GM18907 (cell line): ENCODE data around the gene M1AP.
A peak's percentile ranks its signal among the peaks of the same experiment; 100 is the strongest.
"Not testable (repeated sequence)": the region's sequence is repeated elsewhere in the genome, so short reads cannot be mapped to it uniquely, and the experiment has no call there.

Source experiments
- ATAC-seq: cut with Tn5 transposase; IDR thresholded peaks from one replicate; pipeline ENCODE4 v1.9.1; 2021; ENCODE audit warnings: mild to moderate bottlenecking, moderate library complexity; ENCODE audit not compliant: unreplicated experiment

Gene M1AP

GRCh38 chr2:74569686-74570085 lies 78.4 kb downstream of the M1AP start:
- ATAC-seq, result no peak

GRCh38 chr2:74567881-74568280 lies 80.2 kb downstream of the M1AP start:
- no peak for ATAC-seq

- no peak for ATAC-seq
Observed at GRCh38 chr2:74566754-74567085, 81.4 kb downstream of the M1AP start.

- ATAC-seq, result no peak
Observed at GRCh38 chr2:74566076-74566753, 81.9 kb downstream of the M1AP start.

GRCh38 chr2:74564222-74564621 lies 83.9 kb downstream of the M1AP start:
- ATAC-seq, result no peak

GRCh38 chr2:74562126-74562775 lies 85.9 kb downstream of the M1AP start:
- ATAC-seq, result no peak

- ATAC-seq, result not testable (repeated sequence)
Observed at GRCh38 chr2:74561022-74561421, 87.1 kb downstream of the M1AP start.

- no peak for ATAC-seq
Observed at GRCh38 chr2:74560591-74560990, 87.5 kb downstream of the M1AP start.

- ATAC-seq, result no peak
Observed at GRCh38 chr2:74559912-74560311, 88.2 kb downstream of the M1AP start.

- ATAC-seq, result no peak
Observed at GRCh38 chr2:74558284-74559230, 89.6 kb downstream of the M1AP start.

- no peak for ATAC-seq
Observed at GRCh38 chr2:74556831-74557370, 91.2 kb downstream of the M1AP start.

- no peak for ATAC-seq
Observed at GRCh38 chr2:74556159-74556558, 92.0 kb downstream of the M1AP start.

GRCh38 chr2:74555610-74556103 lies 92.5 kb downstream of the M1AP start:
- no peak for ATAC-seq

GRCh38 chr2:74554820-74555531 lies 93.2 kb downstream of the M1AP start:
- peak; percentile 43 for ATAC-seq

- peak; percentile 61 for ATAC-seq
Observed at GRCh38 chr2:74553892-74554819, 94.0 kb downstream of the M1AP start, which contains the start of the genes DOK1 and LOXL3. TSS of gene DOK1 (plus strand) at chr2:74554720. CDS start at chr2:74554755, 35 bp downstream. TSS of gene LOXL3 (minus strand) at chr2:74553942. CDS start at chr2:74552634, 1,308 bp downstream.

- peak; percentile 25 for ATAC-seq
Observed at GRCh38 chr2:74552914-74553811, 95.0 kb downstream of the M1AP start.

- ATAC-seq, result peak; percentile 25
Observed at GRCh38 chr2:74551942-74552913, 95.9 kb downstream of the M1AP start.
